ENCODE data around the gene SMIM20. TPM values are rescaled to one million over a fixed set of nuclear protein-coding genes. Genes with fewer than 3 reads are reported as not detected.

The SMIM20 gene
- total RNA-seq, 2 experiments from 2014 or later, result 44.0 to 53.8 TPM

DNA sequence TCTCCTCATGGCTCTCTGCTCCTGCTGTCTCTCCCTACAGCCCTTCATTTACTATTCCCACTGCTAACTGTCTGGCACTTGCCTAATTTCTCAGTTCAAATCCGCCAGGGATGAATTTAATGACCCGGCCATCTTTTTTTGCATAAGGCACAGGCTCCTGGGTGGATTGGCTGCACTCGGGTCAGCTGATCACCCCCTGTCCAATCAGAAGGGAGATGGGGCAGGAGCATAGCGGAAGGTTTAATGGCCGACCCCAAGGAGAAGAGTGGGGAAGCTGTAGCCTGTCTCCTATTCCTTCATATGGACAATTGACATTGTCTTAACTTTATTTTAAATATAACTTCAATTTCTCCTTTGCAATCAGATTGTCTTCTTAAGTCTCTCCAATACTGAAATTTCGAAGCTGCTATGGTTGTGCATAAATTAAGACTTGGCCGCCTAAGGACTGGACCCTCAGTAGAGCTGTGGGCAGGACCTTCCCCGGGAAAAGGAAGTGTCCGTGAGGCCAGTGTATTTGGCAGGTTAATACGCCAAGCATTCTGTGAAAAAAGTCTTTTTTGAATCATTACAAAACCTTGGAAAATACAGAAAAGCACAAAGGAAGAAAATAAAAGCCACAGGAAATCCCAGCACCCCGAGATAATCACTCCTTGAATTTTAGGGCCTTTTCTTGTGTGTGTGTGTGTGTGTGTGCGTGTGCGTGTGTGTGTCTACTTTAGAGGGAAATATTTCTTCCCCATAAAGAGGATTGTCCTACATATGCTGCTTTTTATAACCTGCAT lies 55.5 kb downstream of the SMIM20 start:
- peak overlapping the region; percentile 75 for H2AFZ ChIP-seq (ENCODE audit: low read length)
- intact Hi-C loops (cut with micrococcal nuclease; ENCODE audit: unreplicated experiment), result no loop called here
- H3K79me2 ChIP-seq (ENCODE audit: insufficient read depth, low read depth, low read length), result no peaks in the 10 kb centered on the region
- no peaks in the 10 kb centered on the region for H3K9me2 ChIP-seq (ENCODE audit: insufficient read depth, low read length)
- peak overlapping the region; percentile 44 for H3K4me2 ChIP-seq (ENCODE audit: low read length)
- TF ChIP-seq, protein P1, sequence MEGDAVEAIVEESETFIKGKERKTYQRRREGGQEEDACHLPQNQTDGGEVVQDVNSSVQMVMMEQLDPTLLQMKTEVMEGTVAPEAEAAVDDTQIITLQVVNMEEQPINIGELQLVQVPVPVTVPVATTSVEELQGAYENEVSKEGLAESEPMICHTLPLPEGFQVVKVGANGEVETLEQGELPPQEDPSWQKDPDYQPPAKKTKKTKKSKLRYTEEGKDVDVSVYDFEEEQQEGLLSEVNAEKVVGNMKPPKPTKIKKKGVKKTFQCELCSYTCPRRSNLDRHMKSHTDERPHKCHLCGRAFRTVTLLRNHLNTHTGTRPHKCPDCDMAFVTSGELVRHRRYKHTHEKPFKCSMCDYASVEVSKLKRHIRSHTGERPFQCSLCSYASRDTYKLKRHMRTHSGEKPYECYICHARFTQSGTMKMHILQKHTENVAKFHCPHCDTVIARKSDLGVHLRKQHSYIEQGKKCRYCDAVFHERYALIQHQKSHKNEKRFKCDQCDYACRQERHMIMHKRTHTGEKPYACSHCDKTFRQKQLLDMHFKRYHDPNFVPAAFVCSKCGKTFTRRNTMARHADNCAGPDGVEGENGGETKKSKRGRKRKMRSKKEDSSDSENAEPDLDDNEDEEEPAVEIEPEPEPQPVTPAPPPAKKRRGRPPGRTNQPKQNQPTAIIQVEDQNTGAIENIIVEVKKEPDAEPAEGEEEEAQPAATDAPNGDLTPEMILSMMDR (conservative IDR thresholded peaks at IDR 0.05; ENCODE audit: low read length), result no peak
- no peak for TF ChIP-seq EZH2phosphoT487 (IDR thresholded peaks at IDR 0.05; ENCODE audit: borderline replicate concordance, low read depth, low read length)
- POLR2A ChIA-PET, result interaction anchor here (0.5 to 2.0 kb wide), 5 partner anchors 8 to 56 kb away, joined by 3 to 5 read pairs (median 4); partner anchors contain the start of gene SMIM20
- H3K4me3 ChIP-seq (ENCODE audit: low read depth, low read length, poor library complexity, severe bottlenecking), result no peak overlapping the region
- BruUV-seq (replicated peaks), result no TSS peak
- H3K9me3 ChIP-seq (ENCODE audit: low read length), result no peaks in the 10 kb centered on the region
- peaks cover 30% of the 10 kb centered on the region for H3K4me1 ChIP-seq (ENCODE audit: insufficient read depth, low read length, poor library complexity, severe bottlenecking)
- H4K20me1 ChIP-seq (ENCODE audit: insufficient read depth, low read length), result no peaks in the 10 kb centered on the region
- CTCF ChIA-PET (ENCODE audit: unreplicated experiment), result interaction anchor here (0.8 to 1.3 kb wide), 2 partner anchors 17 to 19 kb away, joined by 4 to 5 read pairs; no protein-coding TSS in a partner anchor
- no peaks in the 10 kb centered on the region for H3K36me3 ChIP-seq (ENCODE audit: insufficient read depth, low read length)
- H3K27ac ChIP-seq (ENCODE audit: low read depth, low read length, poor library complexity, severe bottlenecking), result no peak overlapping the region
- no peak for DNase-seq (ENCODE audit: low spot score)

DNA sequence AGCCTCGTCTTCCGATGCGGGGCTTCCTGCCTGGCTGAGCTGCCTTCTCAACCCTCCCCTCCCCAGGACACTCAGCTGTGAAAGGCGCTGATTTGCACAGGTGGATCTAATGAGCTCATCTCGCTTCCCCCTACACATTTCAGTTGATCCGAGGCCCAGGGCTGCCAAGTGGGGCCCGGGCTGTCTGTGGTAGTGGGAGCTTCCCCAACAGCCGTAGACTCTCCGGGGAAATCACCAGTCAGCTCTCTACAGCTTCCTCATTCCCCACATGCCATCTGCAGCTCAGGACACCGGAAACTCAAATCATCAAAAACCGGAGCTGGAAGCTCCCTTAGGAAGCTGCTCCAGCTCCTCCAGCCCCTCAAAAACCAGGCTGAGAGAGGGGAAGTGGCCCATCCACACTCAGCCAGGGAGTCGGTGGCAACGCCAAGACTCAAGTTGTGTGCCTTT lies 56.2 kb downstream of the SMIM20 start:
- CTCF ChIA-PET (ENCODE audit: unreplicated experiment), result interaction anchor here (0.8 to 1.3 kb wide), 2 partner anchors 16 to 18 kb away, joined by 4 to 5 read pairs; no protein-coding TSS in a partner anchor
- peaks cover 37% of the 10 kb centered on the region for H3K4me1 ChIP-seq (ENCODE audit: insufficient read depth, low read length, poor library complexity, severe bottlenecking)

More for the DNA sequence above, 56.2 kb downstream of the SMIM20 start:
- Histone ChIP-seq H3K36me3 (ENCODE audit: insufficient read depth, low read length) (no peaks in the 10 kb centered on the region), H3K9me2 (ENCODE audit: insufficient read depth, low read length) (no peaks in the 10 kb centered on the region), H3K4me2 (ENCODE audit: low read length) (peak overlapping the region; percentile 44), H2AFZ (ENCODE audit: low read length) (peak overlapping the region; percentile 75), H3K4me3 (ENCODE audit: low read depth, low read length, poor library complexity, severe bottlenecking) (no peak overlapping the region), H4K20me1 (ENCODE audit: insufficient read depth, low read length) (no peaks in the 10 kb centered on the region), H3K9me3 (ENCODE audit: low read length) (no peaks in the 10 kb centered on the region), H3K79me2 (ENCODE audit: insufficient read depth, low read depth, low read length) (no peaks in the 10 kb centered on the region), H3K27ac (ENCODE audit: low read depth, low read length, poor library complexity, severe bottlenecking) (no peak overlapping the region)
- no TSS peak for BruUV-seq (replicated peaks)
- TF ChIP-seq, protein P1 (conservative IDR thresholded peaks at IDR 0.05; ENCODE audit: low read length), result no peak
- no peak for TF ChIP-seq EZH2phosphoT487 (IDR thresholded peaks at IDR 0.05; ENCODE audit: borderline replicate concordance, low read depth, low read length)
- POLR2A ChIA-PET, result interaction anchor here (0.5 to 1.8 kb wide), 6 partner anchors 9 to 1605 kb away, joined by 3 to 5 read pairs (median 3); partner anchors contain the start of gene SMIM20
- peak; percentile 75 for DNase-seq (ENCODE audit: low spot score)
- intact Hi-C loops (cut with micrococcal nuclease; ENCODE audit: unreplicated experiment), result no loop called here
